NCI-H2029 treated with DMSO at 0.1 percent for 48 hours (cell line): ENCODE results near the gene TMEM236.

Experiments
- DNase-seq: peaks from one replicate; lab custom pipeline; 2025; lab: John Stamatoyannopoulos, UW

TMEM236 gene

DNA sequence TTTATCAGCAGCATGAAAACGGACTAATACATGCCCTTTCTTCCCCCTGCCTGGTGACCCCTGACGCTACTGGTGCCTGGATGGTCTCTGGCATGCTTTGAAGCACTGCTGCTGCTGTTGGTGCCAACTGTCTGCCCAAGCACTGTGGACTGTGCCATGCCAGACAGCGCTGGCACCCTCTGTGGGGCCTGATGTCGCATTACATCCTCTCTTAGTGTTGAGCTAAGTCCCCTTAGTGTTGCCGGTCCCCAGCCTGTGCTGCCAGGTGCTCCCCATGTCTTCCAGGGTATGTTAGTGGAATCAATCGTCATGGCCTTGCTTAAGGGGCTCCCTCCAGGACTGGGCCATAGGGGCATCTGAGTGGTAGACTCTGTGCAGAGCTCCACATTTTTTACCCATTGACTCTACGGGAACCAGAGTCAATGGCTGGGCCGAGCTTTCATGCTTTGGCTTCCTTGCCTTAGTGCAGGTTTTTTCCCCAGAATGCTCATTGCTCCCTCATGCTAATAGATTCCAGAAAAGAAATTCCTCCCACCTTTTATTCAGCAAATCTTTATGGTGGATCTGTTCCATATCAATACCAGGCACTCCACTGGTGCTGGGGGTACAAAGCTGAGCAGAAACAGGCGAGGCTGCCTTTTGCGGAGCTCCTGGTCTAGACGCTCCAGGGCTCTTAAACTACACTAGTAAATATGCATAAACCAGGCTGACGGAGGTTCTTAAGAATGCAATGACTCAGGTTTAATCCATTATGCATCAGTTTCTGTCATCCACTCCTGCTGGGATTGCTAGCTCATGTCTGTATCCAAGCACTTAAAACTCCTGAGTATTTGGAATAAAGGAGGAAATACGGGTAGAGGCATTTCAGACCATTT lies 35.3 kb downstream of the TMEM236 start:
- no peak for DNase-seq

DNA sequence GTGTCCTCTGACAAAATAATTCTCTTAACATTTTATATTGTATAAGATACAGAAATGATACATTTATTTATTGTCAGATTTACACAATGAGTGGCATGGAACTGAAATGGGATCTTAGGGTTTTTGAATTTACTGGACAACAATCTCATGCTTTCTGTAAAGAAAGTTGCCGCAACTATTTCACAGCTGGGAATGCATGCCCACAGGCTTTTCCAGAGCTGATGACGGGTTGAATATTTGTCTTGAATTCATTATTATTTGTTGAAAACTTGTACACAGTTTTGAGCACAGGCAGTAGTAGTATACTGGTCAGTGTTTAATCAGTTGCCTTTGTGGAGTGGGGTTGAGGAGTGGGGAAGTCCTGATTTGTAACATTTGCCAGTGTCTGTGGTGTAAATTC lies 36.6 kb downstream of the TMEM236 start:
- no peak for DNase-seq

DNA sequence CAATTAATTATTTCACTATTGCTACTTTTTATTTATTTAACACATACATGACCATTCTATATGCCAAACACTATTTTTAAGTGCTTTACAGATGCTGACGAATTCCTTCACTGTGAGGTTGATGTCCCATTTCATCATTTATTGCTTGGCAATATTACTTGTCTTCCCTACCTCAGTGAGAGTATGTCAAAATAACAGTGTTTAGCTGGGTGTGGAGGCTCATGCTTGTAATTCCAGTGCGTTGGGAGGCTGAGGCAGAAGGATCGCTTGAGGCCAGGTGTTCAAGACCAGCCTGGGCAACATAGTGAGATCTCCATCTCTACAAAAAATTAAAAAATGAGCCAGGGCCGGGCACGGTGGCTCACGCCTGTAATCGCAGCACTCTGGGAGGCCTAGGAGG lies 37.4 kb downstream of the TMEM236 start:
- no peak for DNase-seq

DNA sequence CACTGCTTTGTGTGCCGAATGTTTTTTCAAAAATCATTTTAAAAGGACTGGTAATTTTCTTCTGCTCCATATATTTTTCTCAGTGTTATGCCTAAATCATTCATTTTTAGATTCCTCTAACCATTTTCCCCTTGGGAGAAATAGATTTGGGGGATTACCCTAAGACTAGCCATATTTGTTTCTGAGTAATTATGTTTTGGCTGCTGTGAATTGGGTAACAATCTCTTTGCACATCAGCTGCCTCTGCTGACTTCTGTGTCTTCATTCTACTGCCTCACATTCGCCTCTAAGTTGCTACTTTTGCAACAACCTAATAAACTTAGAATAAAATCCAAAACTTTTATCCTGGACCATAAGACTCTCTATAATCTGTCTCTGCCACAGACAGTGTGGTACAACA lies 38.6 kb downstream of the TMEM236 start:
- no peak for DNase-seq

DNA sequence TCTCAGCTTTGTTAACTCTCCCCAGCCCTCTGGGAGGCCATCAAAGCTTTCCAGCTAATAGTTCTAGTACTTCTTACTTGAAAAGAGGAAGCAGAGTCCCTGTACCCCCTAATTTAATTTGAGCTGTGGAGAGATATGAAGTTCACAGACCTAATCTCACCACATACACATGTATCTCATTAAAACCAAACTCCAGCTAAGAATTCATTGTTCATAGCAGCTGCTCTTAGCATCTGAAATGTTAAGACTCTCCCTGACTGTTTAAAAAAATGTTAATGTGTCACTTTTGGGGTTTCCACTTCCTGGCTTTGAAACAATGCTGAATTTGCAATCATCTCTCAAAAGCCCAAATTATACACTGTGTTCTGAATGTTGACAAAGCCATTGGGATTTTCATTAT lies 41.0 kb downstream of the TMEM236 start:
- DNase-seq: no peak

DNA sequence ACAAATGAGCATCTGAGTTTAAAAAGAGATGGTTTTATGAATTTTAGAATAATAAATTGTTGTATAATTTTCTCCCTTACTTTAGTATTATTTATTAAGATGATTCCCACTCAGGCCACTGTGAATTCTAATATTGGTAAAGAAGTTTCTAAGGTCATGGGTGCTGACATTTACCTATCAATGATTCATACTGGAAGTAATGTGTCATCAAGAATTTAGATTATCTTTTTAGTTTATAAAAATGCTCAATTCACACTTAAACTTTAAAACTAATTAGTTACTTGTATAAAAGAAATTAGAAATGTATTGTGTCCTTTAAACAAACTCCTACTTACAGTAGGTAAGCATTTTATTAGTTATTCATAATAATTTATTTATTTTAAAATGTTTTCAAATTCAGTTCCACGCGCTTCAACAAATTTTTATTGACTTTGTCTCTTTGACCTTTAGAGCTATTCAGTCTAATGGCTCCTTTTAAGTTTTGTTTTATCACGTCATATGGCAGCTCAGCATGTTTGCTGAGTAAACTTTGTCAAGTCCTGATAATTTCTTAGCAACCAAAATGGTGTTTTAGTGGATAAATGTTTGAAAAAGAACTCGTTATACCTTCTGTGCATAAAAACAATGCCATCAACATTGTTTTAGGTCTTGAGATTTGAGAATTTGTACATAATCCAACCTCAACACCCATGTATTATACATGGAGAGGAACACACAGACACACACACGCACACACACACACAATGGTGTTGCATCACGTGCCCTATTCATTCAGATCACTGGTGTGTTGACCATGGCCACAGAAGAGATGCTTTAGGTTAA lies 42.0 kb downstream of the TMEM236 start:
- DNase-seq: no peak

DNA sequence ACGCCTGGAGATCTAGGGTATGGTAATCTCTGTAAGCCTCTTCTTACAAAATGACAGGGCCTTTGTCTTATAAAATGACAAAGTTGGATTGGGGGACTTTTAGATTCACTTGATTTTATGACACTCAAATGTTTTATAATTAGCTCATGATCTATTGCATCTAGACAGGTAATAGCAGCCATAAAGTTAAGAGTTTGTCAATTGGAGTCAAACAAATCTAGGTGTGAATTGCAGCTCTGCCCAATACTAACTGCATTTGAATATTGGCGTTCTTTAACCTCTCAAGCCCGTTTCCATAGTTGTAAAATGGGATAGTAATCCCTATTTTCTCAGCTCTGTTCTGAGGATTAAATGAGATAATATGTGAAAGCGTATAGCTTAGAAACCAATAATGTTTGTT lies 43.1 kb downstream of the TMEM236 start:
- no peak for DNase-seq

DNA sequence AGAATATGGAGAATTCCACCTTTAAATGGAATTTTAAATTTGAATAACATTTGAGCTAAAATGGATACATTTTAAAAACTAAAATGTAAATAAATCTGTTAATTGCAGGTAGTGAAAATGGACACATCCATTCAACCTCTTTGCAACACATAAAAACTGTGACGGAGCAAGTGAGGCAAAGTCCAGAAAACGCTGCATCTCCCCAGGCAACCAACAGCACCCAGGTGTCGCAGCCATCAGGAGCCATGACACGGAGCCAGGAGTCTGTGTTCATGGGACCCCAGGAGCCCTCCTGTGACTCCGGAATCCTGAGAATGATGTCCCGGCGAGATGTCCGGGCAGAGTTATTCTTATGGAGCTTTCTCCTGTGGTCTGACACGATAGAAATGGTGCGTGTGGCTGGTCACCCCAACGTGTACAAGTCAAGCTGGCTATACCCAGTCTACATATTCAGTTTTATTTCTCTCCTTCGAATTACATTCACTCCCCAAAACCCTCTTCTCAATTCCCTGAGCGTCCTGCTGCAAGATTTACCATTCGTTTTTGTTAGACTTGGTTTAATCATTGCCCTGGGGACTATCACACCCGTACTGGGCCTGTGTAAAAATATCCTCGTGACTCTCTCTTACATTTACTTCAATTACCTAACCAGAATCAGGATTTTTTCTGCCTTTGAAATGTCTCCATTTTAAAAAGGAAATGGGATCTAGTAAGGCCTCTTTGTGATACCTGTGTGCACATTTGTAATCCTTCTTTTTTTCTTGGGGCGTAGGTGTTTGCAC lies 44.0 kb downstream of the TMEM236 start:
- DNase-seq: no peak

DNA sequence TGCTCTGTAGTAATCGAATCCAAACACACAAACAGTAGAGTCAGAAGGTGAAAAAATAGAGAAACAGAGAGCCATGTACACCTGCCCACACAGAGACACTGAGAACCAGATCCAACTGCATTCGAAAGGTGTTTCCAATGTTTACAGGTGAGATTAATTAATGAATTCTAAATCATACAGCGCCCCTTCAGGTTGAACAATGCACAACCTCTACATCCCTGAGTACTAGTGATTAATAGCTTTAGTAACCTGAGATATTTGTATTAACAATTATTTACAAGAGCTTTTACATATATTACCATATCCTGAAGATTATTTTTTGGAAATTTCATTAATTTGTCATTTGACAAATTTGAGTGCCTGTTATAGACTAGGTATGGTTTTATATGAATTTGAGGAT lies 49.5 kb downstream of the TMEM236 start:
- no peak for DNase-seq

DNA sequence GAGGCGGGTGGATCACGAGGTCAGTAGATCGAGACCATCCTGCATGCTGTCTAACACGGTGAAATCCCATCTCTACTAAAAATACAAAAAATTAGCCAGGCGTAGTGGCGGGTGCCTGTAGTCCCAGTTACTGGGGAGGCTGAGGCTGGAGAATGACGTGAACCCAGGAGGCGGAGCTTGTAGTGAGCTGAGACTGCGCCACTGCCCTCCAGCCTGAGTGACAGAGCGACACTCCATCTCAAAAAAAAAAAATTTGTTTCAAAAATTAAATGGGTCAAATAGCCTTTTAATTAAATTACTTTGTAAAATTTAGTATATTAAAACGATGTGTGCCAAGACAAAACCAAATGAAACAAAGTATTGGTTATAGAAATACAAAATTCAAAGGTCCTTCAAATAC lies 50.3 kb downstream of the TMEM236 start:
- no peak for DNase-seq

DNA sequence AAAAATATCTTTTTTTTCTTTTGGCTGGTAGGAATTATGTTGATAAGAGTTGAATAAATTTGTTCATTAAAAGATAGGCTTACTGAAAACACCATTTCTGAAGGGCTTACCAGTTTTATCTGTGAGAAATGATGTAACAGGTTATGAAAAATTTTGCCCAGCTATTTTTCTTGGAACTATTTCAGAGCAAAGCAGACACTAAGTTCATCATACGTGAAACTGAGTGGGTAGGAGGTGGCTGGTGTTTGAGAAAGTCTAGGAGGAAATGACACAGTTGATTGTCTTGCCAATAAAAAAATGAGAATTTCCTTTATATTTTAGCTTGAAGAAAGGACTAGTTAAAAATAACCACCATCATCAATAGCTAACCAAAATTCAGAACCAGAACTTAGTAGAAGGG lies 51.0 kb downstream of the TMEM236 start:
- no peak for DNase-seq

DNA sequence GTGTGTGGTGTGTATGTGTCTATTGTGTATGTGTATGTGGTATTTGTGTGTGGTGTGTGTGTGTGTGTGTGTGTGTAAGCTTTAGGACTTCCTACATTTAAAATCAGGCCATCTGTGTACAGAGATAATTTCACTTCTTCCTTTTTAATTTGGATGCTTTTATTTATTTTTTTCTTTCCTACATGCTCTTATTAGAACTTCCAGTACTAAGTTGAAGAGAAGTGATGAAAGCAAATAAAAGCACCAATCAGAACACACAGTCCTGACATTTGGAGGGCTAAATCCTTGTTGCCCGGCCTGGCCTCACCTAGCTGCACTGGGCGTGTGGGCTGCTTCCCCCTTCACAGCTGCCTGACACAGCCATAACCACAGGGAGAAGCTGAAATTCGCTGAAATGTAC lies 53.3 kb downstream of the TMEM236 start:
- no peak for DNase-seq

DNA sequence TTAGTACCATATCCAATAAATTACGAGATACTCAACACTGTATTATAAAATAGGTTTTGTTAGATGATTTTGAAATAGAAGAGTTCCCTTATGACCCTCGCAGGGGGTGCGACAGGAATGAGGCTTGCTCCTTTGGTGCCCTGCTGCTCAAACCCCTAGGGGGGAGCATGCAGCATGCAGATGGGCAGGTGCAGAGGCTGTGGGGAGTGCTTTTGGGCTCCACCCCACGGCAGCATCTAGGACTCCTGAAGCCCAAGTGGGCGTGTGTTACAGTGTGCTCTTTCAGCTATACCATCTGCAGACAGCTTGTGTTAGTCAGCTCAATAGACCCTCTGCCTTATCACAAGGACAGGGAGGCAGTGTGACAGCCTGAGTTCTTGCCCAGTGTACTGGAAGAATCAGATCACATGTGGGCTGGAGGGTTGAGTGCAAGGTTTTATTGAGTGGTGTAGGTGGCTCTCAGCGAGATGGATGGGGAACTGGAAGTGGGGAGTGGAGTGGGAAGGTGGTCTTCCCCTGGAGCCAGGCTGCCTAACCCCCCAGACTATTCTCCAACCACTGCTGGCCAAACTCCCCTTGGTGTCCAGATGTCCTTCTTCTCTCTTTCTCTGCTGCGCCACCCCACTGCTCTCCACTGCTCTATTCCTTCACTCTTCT lies 54.0 kb downstream of the TMEM236 start:
- DNase-seq: no peak

DNA sequence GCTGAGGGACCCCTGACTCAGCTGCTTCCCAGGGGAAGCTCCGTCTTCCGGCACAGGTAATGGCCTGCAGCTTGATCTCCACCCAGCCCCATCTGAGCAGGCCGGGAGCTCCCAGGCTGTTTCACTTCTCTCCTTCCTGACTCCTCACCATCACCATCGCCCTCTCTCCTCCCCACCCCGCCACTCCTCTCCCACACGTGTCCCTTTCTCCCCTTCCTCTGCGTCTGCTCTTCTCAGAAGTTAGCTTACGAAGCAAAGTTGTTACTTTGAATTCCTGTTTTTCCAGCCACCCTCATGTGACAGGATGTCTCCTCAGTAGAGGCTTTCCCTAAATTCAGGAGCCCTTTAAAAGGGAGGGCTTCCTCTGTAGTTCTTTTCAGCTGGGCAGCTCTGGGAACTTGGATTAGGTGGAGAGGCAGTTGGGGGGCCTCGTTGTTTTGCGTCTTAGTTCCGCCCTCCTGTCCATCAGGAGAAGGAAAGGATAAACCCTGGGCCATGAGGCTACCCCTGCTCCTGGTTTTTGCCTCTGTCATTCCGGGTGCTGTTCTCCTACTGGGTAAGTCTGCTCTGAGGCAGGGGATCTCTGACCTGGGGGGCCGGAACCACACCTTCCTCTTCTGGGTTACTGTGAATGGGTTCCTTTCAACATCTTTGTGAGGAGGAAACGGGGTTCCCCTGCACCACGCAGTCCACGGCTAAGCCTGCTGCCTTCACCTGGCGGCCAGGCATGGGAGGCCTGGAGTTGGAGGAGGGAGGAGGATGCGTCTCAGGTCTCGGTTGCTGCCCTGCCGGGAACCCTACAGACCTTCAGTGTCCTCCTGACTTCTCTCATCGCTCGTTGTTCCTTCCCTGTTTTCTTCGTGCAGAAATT lies 57.2 kb downstream of the TMEM236 start, which contains the start of gene MRC1:
TSS of gene MRC1 (plus strand) at position 378 of the 871 bp plus-strand sequence. CDS start at position 496, 118 bp downstream.
- DNase-seq: no peak

DNA sequence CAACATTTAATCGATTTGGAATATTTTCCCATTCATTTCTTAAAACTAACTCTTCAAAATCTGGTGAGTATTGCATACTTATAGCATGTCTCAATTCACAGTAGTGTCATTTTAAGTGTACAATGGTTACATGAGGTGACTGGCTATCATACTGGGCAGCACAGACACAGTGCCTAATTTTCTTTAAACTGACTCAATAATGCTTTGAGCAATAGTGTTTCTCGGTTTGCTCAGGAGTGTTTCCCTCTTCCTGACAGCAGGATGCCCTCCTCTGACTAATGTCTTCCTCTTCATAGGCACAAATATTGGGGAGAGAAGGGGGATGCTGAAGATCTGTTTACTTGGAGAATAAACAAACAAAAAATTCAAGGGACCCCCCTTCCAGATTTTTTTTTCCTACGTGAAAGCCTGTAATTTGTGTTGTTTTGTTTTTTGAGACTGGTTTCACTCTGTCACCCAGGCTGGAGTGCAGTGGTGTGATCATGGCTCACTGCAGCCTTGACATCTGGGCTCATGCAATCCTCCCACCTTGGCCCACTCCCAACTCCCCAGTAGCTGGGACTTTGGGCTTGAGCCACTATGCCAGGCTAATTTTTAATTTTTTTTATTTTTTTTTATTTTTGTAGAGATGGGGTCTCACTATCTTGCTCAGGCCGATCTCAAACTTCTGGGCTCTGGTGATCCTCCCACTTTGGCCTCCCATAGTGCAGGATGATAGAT lies 59.3 kb downstream of the TMEM236 start:
- no peak for DNase-seq

DNA sequence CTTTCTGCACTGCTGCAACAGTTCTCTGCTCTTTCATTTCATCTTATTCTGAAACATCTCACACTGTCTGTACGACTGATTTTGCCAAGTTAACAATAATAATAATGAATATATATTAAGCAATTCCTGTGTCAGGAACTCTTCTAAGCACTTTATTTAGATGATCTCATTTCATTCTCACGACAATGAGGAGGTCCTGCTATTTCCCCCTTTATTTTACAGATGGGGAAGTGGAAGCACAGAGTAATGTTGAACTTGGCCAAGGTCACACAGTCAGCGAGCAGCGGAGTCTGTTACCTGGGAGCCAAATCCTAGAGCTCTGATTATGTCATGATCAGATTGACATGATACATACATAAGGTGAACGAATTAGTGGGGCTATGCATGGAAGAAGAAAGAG lies 63.0 kb downstream of the TMEM236 start:
- DNase-seq: no peak

DNA sequence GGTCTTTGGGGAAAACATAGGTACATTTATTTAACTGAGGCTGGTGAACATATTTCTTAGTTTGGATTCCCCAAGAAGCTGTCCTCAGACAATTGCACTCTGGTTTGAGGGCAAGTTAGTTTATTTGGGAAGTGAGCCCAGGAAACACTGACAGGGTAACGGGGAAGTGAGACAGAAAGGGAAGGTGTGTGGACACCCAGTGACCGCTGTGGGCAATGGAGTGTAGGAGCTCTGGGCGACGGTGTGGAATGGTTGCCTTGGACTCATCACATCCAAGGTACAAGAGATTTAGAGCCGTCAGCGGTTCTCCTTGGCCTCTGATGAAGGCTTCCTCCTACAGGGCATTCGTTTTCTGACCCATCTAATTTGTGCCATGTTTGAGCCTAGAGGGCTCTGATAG lies 64.2 kb downstream of the TMEM236 start:
- DNase-seq: no peak

DNA sequence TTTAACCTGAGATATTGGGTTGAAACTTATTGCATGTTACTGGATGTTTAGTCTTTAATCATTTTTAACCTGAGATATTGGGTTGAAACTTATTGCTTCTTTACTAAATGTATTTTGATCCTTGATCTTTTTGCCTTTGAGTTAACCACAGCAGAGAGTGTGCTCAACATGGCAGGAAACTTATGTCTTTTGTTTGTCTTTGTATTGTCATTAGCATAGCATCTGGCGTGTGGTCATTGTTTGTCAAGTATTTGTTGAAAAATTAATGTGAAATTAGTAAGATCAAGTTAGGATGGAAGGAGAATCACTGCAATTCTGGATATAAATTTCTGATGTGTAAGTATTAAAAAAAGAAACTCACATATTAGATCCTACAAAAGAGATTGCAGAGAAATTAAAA lies 65.3 kb downstream of the TMEM236 start:
- DNase-seq: no peak

DNA sequence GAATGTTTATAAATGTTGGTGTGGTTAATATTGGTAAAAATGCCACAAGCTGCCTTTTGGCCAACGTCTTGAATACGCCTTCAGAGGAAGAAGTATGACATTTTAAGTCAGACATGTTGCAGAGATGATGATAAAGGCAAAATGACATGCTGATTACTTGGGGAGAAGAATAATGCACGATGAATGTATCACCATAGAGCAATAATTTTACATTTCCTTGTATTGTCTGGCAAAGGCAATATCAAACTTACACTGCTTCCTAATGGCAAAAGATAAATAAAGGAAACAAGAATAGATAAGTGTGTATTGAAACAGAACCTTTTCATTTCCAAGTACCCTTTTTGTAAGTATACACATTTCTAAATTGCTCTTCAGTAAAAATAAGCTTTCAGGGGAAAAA lies 65.8 kb downstream of the TMEM236 start:
- no peak for DNase-seq

DNA sequence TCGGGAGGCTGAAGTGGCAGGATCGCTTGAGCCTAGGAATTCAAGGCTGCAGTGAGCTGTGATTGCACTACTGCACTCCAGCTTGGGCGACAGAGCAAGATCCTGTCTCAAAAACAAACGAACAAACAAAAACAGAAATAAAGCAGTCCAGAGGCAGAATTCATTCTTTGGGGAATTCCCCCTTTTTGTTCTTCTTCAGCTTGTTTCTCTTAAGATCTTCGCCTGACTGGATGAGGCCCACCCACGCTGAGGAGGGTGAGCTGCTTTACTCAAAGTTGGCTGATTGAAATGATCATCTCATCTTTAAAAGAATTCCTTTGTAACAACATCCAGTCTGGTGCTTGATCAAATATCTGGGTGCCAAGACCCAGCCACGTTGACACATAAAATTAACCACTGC lies 67.8 kb downstream of the TMEM236 start:
- DNase-seq: no peak
